HepG2 (cell line): ENCODE data around the gene TMEM221. TPM values are rescaled to one million over a fixed set of nuclear protein-coding genes. Genes with fewer than 3 reads are reported as not detected.

ENCODE experiments used
- DRAP1 ChIP-seq: IDR thresholded peaks from 2 replicates; pipeline ENCODE4 v1.6.1; 2016; ENCODE audit warnings: missing genetic modification reagents, missing compliant biosample characterization
- ERF ChIP-seq: IDR thresholded peaks from 2 replicates; pipeline ENCODE4 v1.6.1; 2018; ENCODE audit warnings: missing biosample characterization, missing genetic modification reagents
- EZH2 ChIP-seq: conservative IDR thresholded peaks from 2 replicates; pipeline ENCODE4 v1.6.1; 2012; ENCODE audit warnings: mild to moderate bottlenecking, low read depth, low read length, moderate library complexity
- PLRG1 ChIP-seq: fragments of 450-650 bp; conservative IDR thresholded peaks from 2 replicates; pipeline ENCODE4 v1.6.1; 2016
- SMAD1 ChIP-seq: sonication (generic); formaldehyde crosslinking; IDR thresholded peaks from 2 replicates; pipeline ENCODE4 v1.4.0; 2020; ENCODE audit warnings: missing genetic modification reagents, low read depth, mild to moderate bottlenecking, borderline replicate concordance
- SMAD9 ChIP-seq: sonication (generic); formaldehyde crosslinking; IDR thresholded peaks from 2 replicates; pipeline ENCODE4 v1.5.1; 2020; ENCODE audit warnings: mild to moderate bottlenecking, missing genetic modification reagents
- ZFX ChIP-seq: sonication (generic); formaldehyde crosslinking; IDR thresholded peaks from 2 replicates; pipeline ENCODE4 v1.4.0; 2020; ENCODE audit warnings: mild to moderate bottlenecking, low read depth, missing genetic modification reagents, moderate library complexity
- ZNF20 ChIP-seq: sonication (generic); formaldehyde crosslinking; IDR thresholded peaks from 2 replicates; pipeline ENCODE4 v1.4.0; 2020; ENCODE audit warnings: mild to moderate bottlenecking, moderate library complexity, missing genetic modification reagents
- ZNF431 ChIP-seq: sonication (generic); formaldehyde crosslinking; IDR thresholded peaks from 2 replicates; pipeline ENCODE4 v1.9.0; 2022; ENCODE audit warnings: missing genetic modification reagents, low read depth, mild to moderate bottlenecking, borderline replicate concordance
- ZNF552 ChIP-seq: sonication (generic); formaldehyde crosslinking; IDR thresholded peaks from 2 replicates; pipeline ENCODE4 v1.9.0; 2022; ENCODE audit warnings: missing genetic modification reagents, mild to moderate bottlenecking, borderline replicate concordance
- ZNF556 ChIP-seq: sonication (generic); formaldehyde crosslinking; IDR thresholded peaks from 2 replicates; pipeline ENCODE4 v1.4.0; 2020; ENCODE audit warnings: mild to moderate bottlenecking, missing genetic modification reagents, borderline replicate concordance
- ZNF644 ChIP-seq: IDR thresholded peaks from 2 replicates; pipeline ENCODE4 v1.6.1; 2016; ENCODE audit warnings: low read depth
- ZNF709 ChIP-seq: sonication (generic); formaldehyde crosslinking; IDR thresholded peaks from 2 replicates; pipeline ENCODE4 v1.5.0; 2020; ENCODE audit warnings: mild to moderate bottlenecking, missing genetic modification reagents
- ZNF776 ChIP-seq: sonication (generic); formaldehyde crosslinking; IDR thresholded peaks from 2 replicates; pipeline ENCODE4 v1.4.0; 2020; ENCODE audit warnings: mild to moderate bottlenecking, missing genetic modification reagents
- ZNF816 ChIP-seq: sonication (generic); formaldehyde crosslinking; IDR thresholded peaks from 2 replicates; pipeline ENCODE4 v1.8.0; 2022; ENCODE audit warnings: missing genetic modification reagents, mild to moderate bottlenecking, borderline replicate concordance
- ZNF839 ChIP-seq: sonication (generic); formaldehyde crosslinking; IDR thresholded peaks from 2 replicates; pipeline ENCODE4 v1.4.0; 2020; ENCODE audit warnings: missing genetic modification reagents, mild to moderate bottlenecking, borderline replicate concordance
- polyA plus RNA-seq, 8 experiments: library from polyadenylated mRNA; depleted of rRNA in 3 of 8; stranded (reverse) in 7 of 8; unstranded in 1 of 8; fragments of >200 nt; fragmentation: Illumina TruSeq in 4 of 8; extraction: Trizol in 4 of 8; gene quantifications; 2 replicates each; pipeline versions ENCODE4 v1.2.1 to v1.2.3, GENCODE V29; 2011 to 2016; ENCODE audit warnings: low read depth in 4 of 8, missing spikeins in 1 of 8, mixed read lengths in 1 of 8; ENCODE audit not compliant: insufficient read depth in 1 of 8
- total RNA-seq, 5 experiments: library from RNA; depleted of rRNA; stranded (reverse); fragments of >200 nt; fragmentation: Illumina TruSeq; extraction: Trizol; gene quantifications; 2 replicates each; pipeline ENCODE4 v1.2.3, GENCODE V29; 2016; ENCODE audit warnings: low read depth in 1 of 5
- TF ChIP-seq, protein P1 (sequence below): sonication (generic); formaldehyde crosslinking; IDR thresholded peaks from 2 replicates; pipeline ENCODE4 v1.4.0; 2020; ENCODE audit warnings: missing genetic modification reagents, borderline replicate concordance
- TF ChIP-seq, protein P2 (sequence below): sonication (generic); formaldehyde crosslinking; IDR thresholded peaks from 2 replicates; pipeline ENCODE4 v1.5.1; 2020; ENCODE audit warnings: missing genetic modification reagents, mild to moderate bottlenecking, borderline replicate concordance
- TF ChIP-seq, protein P3 (sequence below): sonication (generic); formaldehyde crosslinking; IDR thresholded peaks from 2 replicates; pipeline ENCODE4 v1.4.0; 2020; ENCODE audit warnings: missing genetic modification reagents
- TF ChIP-seq, protein P4 (sequence below): sonication (generic); formaldehyde crosslinking; IDR thresholded peaks from 2 replicates; pipeline ENCODE4 v1.4.0; 2020; ENCODE audit warnings: missing genetic modification reagents

Gene TMEM221
- total and polyA plus RNA-seq, 2 of the 13 experiments (the other 11 are each of a cell fraction or from before 2014, with no cell fraction given), result 0.33 to 0.77 TPM

- TF ChIP-seq, protein P1, sequence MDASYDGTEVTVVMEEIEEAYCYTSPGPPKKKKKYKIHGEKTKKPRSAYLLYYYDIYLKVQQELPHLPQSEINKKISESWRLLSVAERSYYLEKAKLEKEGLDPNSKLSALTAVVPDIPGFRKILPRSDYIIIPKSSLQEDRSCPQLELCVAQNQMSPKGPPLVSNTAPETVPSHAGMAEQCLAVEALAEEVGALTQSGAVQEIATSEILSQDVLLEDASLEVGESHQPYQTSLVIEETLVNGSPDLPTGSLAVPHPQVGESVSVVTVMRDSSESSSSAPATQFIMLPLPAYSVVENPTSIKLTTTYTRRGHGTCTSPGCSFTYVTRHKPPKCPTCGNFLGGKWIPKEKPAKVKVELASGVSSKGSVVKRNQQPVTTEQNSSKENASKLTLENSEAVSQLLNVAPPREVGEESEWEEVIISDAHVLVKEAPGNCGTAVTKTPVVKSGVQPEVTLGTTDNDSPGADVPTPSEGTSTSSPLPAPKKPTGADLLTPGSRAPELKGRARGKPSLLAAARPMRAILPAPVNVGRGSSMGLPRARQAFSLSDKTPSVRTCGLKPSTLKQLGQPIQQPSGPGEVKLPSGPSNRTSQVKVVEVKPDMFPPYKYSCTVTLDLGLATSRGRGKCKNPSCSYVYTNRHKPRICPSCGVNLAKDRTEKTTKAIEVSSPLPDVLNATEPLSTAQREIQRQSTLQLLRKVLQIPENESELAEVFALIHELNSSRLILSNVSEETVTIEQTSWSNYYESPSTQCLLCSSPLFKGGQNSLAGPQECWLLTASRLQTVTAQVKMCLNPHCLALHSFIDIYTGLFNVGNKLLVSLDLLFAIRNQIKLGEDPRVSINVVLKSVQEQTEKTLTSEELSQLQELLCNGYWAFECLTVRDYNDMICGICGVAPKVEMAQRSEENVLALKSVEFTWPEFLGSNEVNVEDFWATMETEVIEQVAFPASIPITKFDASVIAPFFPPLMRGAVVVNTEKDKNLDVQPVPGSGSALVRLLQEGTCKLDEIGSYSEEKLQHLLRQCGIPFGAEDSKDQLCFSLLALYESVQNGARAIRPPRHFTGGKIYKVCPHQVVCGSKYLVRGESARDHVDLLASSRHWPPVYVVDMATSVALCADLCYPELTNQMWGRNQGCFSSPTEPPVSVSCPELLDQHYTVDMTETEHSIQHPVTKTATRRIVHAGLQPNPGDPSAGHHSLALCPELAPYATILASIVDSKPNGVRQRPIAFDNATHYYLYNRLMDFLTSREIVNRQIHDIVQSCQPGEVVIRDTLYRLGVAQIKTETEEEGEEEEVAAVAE (CRISPR knock-in tag), result no peak
- TF ChIP-seq ZNF644 (CRISPR knock-in tag), result no peak
- TF ChIP-seq ZNF552 (CRISPR knock-in tag), result no peak
- no peak for TF ChIP-seq ZNF776 (CRISPR knock-in tag)
- no peak; the same call in 1 of the 2 replicates for TF ChIP-seq DRAP1 (CRISPR knock-in tag)
- no peak for TF ChIP-seq SMAD1 (CRISPR knock-in tag)
- TF ChIP-seq, protein P2, sequence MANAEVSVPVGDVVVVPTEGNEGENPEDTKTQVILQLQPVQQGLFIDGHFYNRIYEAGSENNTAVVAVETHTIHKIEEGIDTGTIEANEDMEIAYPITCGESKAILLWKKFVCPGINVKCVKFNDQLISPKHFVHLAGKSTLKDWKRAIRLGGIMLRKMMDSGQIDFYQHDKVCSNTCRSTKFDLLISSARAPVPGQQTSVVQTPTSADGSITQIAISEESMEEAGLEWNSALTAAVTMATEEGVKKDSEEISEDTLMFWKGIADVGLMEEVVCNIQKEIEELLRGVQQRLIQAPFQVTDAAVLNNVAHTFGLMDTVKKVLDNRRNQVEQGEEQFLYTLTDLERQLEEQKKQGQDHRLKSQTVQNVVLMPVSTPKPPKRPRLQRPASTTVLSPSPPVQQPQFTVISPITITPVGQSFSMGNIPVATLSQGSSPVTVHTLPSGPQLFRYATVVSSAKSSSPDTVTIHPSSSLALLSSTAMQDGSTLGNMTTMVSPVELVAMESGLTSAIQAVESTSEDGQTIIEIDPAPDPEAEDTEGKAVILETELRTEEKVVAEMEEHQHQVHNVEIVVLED (CRISPR knock-in tag), result peak; percentile 51; the same call in 1 of the 2 replicates
- TF ChIP-seq ZNF20, result no peak
- no peak for TF ChIP-seq ZNF431 (CRISPR knock-in tag)
- TF ChIP-seq SMAD9 (CRISPR knock-in tag), result no peak
- 0 out of 2 replicates have a peak, but pooled peaks have one; percentile 22 for TF ChIP-seq ERF
- TF ChIP-seq, protein P3, sequence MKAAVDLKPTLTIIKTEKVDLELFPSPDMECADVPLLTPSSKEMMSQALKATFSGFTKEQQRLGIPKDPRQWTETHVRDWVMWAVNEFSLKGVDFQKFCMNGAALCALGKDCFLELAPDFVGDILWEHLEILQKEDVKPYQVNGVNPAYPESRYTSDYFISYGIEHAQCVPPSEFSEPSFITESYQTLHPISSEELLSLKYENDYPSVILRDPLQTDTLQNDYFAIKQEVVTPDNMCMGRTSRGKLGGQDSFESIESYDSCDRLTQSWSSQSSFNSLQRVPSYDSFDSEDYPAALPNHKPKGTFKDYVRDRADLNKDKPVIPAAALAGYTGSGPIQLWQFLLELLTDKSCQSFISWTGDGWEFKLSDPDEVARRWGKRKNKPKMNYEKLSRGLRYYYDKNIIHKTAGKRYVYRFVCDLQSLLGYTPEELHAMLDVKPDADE (CRISPR knock-in tag), result no peak
- no peak for TF ChIP-seq ZNF816 (CRISPR knock-in tag)
- TF ChIP-seq ZNF839, result no peak
- no peak for TF ChIP-seq ZNF709
- no peak; the same call in 1 of the 2 replicates for TF ChIP-seq ZNF556 (CRISPR knock-in tag)
- TF ChIP-seq EZH2, result no peak
- TF ChIP-seq, protein P4, sequence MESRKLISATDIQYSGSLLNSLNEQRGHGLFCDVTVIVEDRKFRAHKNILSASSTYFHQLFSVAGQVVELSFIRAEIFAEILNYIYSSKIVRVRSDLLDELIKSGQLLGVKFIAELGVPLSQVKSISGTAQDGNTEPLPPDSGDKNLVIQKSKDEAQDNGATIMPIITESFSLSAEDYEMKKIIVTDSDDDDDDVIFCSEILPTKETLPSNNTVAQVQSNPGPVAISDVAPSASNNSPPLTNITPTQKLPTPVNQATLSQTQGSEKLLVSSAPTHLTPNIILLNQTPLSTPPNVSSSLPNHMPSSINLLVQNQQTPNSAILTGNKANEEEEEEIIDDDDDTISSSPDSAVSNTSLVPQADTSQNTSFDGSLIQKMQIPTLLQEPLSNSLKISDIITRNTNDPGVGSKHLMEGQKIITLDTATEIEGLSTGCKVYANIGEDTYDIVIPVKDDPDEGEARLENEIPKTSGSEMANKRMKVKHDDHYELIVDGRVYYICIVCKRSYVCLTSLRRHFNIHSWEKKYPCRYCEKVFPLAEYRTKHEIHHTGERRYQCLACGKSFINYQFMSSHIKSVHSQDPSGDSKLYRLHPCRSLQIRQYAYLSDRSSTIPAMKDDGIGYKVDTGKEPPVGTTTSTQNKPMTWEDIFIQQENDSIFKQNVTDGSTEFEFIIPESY (CRISPR knock-in tag), result no peak
- TF ChIP-seq PLRG1, result no peak
- peak; percentile 56 for TF ChIP-seq ZFX (CRISPR knock-in tag)
Observed at GRCh38 chr19:17390665-17391370, 57.6 kb downstream of the TMEM221 start (continued).
